Head of caudate nucleus (tissue), 42 donors: ENCODE measurements around the gene KISS1R.
A peak's percentile ranks its signal among the peaks of the same experiment; 100 is the strongest.
"Not testable (repeated sequence)": the region's sequence is repeated elsewhere in the genome, so short reads cannot be mapped to it uniquely, and the experiment has no call there.

ENCODE experiments used
- DNase-seq, 42 donors: peaks; one replicate each; pipeline versions ENCODE4 v3.0.0 to v3.0.0-alpha.2; 2020 to 2021; ENCODE audit warnings: mixed read lengths in 7 of 42
- intact Hi-C: fragments of 100-400 bp; cut with DNase I; formaldehyde crosslinking; loops from one replicate; pipeline ENCODE4 v1.15.0; 2022

KISS1R gene

DNA sequence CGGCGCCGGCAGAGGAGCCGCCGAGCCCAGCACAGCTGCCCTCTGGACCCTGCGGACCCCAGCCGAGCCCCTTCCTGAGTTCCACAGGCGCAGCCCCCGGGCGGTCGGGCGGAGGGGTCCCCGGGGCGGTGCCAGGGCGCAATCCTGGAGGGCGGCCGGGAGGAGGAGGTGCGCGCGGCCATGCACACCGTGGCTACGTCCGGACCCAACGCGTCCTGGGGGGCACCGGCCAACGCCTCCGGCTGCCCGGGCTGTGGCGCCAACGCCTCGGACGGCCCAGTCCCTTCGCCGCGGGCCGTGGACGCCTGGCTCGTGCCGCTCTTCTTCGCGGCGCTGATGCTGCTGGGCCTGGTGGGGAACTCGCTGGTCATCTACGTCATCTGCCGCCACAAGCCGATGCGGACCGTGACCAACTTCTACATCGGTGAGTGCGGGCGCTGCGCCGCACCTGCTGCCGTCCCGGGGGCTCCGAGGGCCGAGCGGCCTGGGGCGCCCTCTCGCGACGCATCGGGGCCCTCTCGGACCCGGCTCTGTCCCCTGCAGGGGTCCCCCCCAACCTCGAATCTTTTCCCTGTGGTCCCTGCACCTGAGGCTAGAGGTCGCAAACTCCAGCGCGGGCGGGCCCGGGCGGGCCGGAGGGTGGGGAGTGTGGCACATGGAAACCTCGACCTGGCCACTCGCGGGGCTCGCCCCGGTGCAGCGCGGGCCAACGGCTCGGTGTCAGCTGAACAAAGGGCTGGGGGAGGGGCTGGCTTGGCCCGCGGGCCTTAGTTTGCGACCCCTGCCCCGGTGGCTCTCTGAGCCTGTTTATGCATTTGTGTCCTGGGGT, at the start of gene KISS1R:
KISS1R (plus strand) TSS at position 11 of the 829 bp plus-strand sequence; CDS start at position 181, 170 bp downstream.
- peak in 5 of 42 donors; percentile 39 to 51 (median 43) for DNase-seq
- intact Hi-C loops: no loop called here

DNA sequence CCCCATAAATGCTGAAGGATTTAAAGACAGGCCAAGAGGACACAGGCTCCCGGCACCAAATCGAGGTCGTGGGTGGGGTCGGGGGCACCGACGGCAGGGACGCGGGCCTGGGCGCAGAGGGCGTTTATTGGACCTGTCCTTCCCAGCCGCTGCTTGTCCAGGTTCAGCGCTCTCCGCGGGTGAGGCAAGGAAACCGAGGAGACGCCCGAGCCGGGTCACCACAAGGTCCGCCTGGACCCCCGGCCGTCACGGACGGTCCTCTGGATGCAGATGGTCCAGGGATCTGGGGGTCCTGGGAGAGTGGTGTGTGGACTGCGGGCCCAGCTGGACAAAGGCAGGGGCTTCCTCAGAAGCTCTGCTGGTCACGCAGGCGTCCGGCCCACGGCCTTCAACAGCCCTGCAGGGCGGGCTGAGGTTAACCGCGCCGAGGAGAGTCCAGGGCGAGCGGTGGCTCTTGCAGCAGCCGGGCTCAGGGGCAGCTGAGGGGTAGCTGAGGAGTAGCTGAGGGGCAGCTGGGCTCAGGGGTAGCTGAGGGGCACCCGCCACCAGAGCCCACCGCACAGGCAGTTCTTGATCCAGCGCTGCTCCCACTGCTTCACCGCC, 49.2 kb upstream of the KISS1R start:
- intact Hi-C loops: no loop called here
- DNase-seq: no peak

DNA sequence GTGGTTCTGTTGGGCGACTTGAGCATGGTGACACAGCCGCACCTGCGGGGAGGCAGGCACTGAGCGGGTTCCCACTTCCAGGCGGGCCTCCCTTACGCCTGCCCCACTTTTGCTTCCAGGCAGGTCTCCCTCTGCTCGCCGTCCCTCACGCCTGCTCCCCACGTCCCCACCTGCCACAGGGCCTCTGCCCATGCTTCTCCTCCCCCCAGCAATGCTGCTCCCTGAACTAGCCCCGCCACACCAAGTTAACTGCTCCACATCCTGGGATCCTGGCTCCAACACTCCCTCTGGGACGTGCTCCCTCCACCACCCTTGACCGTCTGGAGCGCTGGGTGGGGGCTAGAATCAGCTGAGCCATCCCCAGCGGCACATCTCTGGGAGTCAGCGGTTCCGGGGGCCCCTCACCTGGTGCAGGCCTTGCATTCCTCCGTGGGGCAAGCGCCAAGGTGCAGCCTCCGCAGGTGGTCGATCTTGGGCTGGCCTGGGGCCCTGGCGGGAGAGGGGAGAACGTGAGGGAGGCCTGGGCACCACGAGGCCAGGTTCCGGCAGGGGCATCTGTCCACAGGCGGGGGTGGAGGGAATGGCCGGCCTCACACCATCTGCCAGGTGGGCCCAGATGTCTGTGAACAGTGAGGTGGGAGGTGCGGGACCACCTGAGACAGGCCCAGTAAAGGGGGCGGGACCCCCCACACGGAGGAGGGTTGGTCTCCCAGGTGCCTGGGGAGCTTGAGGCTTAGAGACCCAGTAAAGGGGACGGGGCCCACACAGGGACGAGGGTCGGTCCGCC, 48.5 kb upstream of the KISS1R start:
- DNase-seq: no peak
- intact Hi-C loops: no loop called here

GRCh38 chr19:869245-870177, 47.6 kb upstream of the KISS1R start:
- intact Hi-C loops: no loop called here
- DNase-seq: peak in 6 of 42 donors; percentile 22 to 55 (median 44)

- intact Hi-C loops: no loop called here
- no peak for DNase-seq
These were observed 46.8 kb upstream of the KISS1R start for GRCh38 chr19:870314-870713.

DNA sequence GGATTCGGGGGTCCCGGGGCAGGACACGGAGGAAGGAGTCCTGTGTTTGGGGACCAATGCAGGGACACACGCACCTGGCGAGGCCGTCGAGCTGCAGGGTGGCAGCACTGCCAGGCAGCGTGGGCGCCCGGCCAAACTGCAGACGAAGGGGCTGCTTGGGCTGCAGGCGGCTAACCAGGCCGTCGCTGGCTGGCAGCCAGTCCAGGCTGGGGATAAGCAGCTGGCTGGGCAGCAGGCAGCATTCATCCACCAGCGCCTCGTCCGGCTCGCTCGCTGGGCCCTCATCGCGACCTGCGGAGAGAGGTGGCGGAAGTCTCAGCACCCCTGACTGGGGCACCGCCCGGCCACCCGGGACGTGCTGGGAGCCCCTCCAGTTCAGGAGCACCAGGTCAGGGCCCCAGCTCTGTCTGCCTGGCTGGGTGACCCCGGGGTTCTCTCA, 46.2 kb upstream of the KISS1R start:
- intact Hi-C loops: no loop called here
- peak in 30 of 42 donors; percentile 24 to 75 (median 55) for DNase-seq

- peak in 1 of 42 donors; percentile 43 for DNase-seq
- intact Hi-C loops: no loop called here
These were observed 45.5 kb upstream of the KISS1R start for GRCh38 chr19:871446-872265.

- intact Hi-C loops: no loop called here
- DNase-seq: peak in 1 of 42 donors; percentile 18
These were observed 44.7 kb upstream of the KISS1R start for GRCh38 chr19:872266-872951.

DNA sequence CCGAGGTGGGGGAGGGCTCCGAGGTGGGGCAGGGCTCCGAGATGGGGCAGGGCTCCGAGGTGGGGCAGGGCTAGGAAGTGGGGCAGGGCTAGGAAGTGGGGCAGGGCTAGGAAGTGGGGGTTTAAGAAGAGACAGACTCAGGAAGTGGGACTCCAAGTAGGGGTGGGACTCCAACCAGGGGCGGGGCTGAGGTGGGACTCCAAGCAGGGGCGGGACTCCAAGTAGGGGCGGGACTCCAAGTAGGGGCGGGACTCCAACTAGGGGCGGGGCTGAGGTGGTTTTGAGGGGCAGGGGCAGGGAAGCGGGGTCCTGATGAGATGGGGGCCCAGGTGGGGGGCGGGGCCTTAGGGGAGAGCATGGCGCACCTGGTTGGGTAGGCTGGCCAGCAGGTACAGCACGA, 44.0 kb upstream of the KISS1R start:
- intact Hi-C loops: no loop called here
- DNase-seq: no peak

DNA sequence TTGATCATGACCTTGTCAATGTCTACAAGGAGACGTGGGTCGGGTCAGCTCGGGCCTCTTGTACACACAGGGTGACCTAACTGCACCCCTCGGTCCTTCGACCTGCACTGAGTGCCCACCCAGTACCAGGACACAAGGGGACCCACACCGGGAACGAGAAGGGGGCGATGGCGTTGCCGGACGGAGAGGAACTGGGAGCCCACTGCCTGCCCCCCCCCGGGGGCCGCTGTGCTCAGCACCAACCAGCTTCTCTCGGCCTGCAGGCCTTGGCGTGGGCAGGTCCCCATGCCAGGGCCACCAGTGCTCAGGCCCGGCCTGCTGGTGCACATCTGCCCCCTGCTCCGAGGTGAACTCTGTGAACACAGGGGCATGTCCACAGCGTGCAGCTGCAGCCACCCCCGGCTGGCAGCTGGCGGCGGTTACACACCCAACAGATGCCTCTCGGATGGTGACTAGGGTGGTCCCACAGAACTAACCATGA, 43.5 kb upstream of the KISS1R start:
- intact Hi-C loops: no loop called here
- DNase-seq: no peak

DNA sequence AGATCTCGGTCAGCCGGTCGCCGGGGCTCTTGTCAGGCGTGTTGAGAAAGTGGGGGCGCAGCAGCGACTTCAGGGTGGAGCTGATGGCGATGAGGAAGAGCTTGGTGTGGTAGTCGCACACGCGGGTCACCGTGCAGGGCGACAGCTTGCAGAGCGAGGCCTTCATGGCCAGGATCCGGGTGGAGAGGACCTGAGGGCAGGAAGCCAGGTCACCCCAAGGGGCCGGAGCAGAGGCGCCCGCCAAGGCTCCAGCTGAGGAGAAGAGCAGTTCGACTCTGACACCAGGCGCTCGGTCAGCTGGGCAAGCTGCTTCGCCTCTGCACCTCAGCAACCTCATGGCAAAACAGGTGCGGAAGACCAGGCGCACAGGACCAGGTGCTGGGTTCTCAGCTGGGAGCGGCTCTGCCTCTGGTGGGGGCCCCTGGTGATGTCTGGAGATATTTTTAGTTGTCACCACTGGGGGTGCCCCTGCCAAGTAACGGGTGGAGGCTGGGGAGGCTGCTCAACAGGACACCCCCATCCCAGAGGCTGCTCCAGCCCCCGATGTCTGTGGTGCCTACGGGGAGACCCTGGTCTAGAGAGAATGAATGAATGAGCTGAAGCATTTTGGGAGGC, 41.8 kb upstream of the KISS1R start:
- intact Hi-C loops: no loop called here
- no peak for DNase-seq

DNA sequence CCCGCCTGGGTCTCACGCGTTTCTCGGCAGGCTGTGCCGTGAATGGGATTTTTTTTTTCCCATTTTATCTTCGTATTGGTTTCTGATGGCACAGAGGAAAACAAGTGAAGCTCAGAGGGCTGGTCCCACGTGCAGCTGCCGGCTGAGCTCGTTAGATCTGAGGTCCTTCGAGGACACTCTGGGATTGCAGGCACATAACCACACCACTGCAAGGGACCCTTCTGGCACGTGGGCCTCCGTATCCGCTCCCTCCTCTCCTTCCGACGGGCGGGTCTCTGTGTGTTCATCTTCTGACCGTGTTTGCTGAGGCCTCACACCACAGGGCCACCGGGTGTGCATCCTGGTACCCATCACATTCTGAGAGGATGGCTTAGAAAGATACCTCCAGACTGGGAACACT, 41.0 kb upstream of the KISS1R start:
- no peak for DNase-seq
- intact Hi-C loops: no loop called here

GRCh38 chr19:876780-877314, 40.3 kb upstream of the KISS1R start:
- intact Hi-C loops: no loop called here
- no peak for DNase-seq

- DNase-seq, intact Hi-C loops: not testable (repeated sequence)
These were observed 39.0 kb upstream of the KISS1R start for GRCh38 chr19:877992-878660.

- DNase-seq, intact Hi-C loops: not testable (repeated sequence)
These were observed 38.2 kb upstream of the KISS1R start for GRCh38 chr19:878751-879561.
